Neural progenitor cell (in vitro differentiated cells): ENCODE measurements around the gene FAM131B. TPM values are rescaled to one million over a fixed set of nuclear protein-coding genes. Genes with fewer than 3 reads are reported as not detected.

Experiments
- DNase-seq: peaks from one replicate; pipeline ENCODE4 v3.0.0-alpha.2; 2016; ENCODE audit warnings: low spot score
- H2AFZ ChIP-seq: fragments of 200-600 bp; sonication (generic); replicated peaks from 2 replicates; pipeline ENCODE4 v1.6.1; 2016; ENCODE audit warnings: antibody characterized with exemption
- H3F3A ChIP-seq: fragments of 200-600 bp; sonication (generic); 2 replicates; pipeline ENCODE4 v1.6.1; 2016; ENCODE audit warnings: antibody characterized with exemption, low read depth
- H3K27ac ChIP-seq: fragments of 200-600 bp; sonication (generic); 2 replicates; pipeline ENCODE4 v1.5.1; 2016; ENCODE audit warnings: mild to moderate bottlenecking
- H3K27me3 ChIP-seq: fragments of 200-600 bp; sonication (generic); 2 replicates; pipeline ENCODE4 v1.6.1; 2016; ENCODE audit warnings: mild to moderate bottlenecking, moderate library complexity
- H3K36me3 ChIP-seq: fragments of 200-600 bp; sonication (generic); 2 replicates; pipeline ENCODE4 v1.5.1; 2016
- H3K4me1 ChIP-seq: fragments of 200-600 bp; sonication (generic); 2 replicates; pipeline ENCODE4 v1.6.1; 2016; ENCODE audit warnings: mixed run types
- H3K4me2 ChIP-seq: fragments of 200-600 bp; sonication (generic); 2 replicates; pipeline ENCODE4 v1.6.1; 2016
- H3K4me3 ChIP-seq: fragments of 200-600 bp; sonication (generic); 2 replicates; pipeline ENCODE4 v1.5.1; 2016
- H3K79me2 ChIP-seq: fragments of 200-600 bp; sonication (generic); 2 replicates; pipeline ENCODE4 v1.6.1; 2016; ENCODE audit warnings: low read depth
- H3K9ac ChIP-seq: fragments of 200-600 bp; sonication (generic); 2 replicates; pipeline ENCODE4 v1.6.1; 2016
- H3K9me3 ChIP-seq: fragments of 200-600 bp; sonication (generic); 2 replicates; pipeline ENCODE4 v1.5.1; 2016; ENCODE audit warnings: low read depth
- H4K20me1 ChIP-seq: fragments of 200-600 bp; sonication (generic); 2 replicates; pipeline ENCODE4 v1.6.1; 2016; ENCODE audit warnings: low read depth
- H3K27ac Mint-ChIP-seq: 3 replicates; pipeline ENCODE4 v1.8.0; 2021; ENCODE audit warnings: mixed read lengths
- H3K27me3 Mint-ChIP-seq: 2 replicates; pipeline ENCODE4 v1.8.0; 2022; ENCODE audit warnings: low read depth, mild to moderate bottlenecking, inconsistent platforms, moderate library complexity, mixed read lengths; ENCODE audit not compliant: insufficient read depth
- H3K36me3 Mint-ChIP-seq: 3 replicates; pipeline ENCODE4 v1.8.0; 2021; ENCODE audit warnings: mixed read lengths
- H3K4me1 Mint-ChIP-seq: 3 replicates; pipeline ENCODE4 v1.8.0; 2021; ENCODE audit warnings: mixed read lengths
- H3K4me3 Mint-ChIP-seq: 3 replicates; pipeline ENCODE4 v1.8.0; 2021; ENCODE audit warnings: mild to moderate bottlenecking, moderate library complexity, mixed read lengths
- H3K9me3 Mint-ChIP-seq: 3 replicates; pipeline ENCODE4 v1.8.0; 2020; ENCODE audit warnings: mixed read lengths
- CTCF ChIP-seq: fragments of 200-600 bp; sonication (generic); IDR thresholded peaks from 2 replicates; pipeline ENCODE4 v1.5.1; 2017; ENCODE audit warnings: antibody characterized with exemption, mild to moderate bottlenecking
- EZH2 ChIP-seq: fragments of 200-600 bp; sonication (generic); IDR thresholded peaks from 2 replicates; pipeline ENCODE4 v1.6.1; 2017; ENCODE audit warnings: antibody characterized with exemption, mild to moderate bottlenecking, moderate library complexity
- EZH2phosphoT487 ChIP-seq: fragments of 200-600 bp; sonication (generic); IDR thresholded peaks from 2 replicates; pipeline ENCODE4 v1.6.1; 2017; ENCODE audit warnings: antibody characterized with exemption
- total RNA-seq: library from RNA; depleted of rRNA; stranded (reverse); fragments of >200 nt; gene quantifications from 2 replicates; pipeline ENCODE4 v1.2.3, GENCODE V29; 2015; ENCODE audit warnings: low replicate concordance

The FAM131B gene
- total RNA-seq, 1 donor from 2014 or later, result 20.1 TPM

DNA sequence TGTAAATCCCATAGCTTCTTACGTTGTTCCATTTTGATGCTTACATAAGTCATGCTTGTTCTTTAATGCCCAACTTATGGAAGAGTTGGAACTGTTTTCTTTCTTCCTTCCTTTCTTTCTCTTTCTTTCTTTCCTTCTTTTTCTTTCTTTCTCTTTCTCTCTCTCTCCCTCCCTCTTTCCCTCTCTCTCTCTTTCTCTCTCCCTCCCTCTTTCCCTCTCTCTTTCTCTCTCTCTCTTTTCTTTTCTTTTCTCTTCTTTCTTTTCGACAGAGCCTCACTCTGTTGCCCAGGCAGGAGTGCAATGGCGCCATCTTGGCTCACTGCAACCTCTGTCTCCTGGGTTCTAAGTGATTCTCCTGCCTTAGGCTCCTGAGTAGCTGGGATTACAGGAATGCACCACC is 18.9 kb downstream of the FAM131B start:
- H3K9me3 Mint-ChIP-seq, result peaks cover 4% of the 10 kb centered on the region
- H3K27ac Mint-ChIP-seq, result no peak overlapping the region
- Histone ChIP-seq H2AFZ (no peak overlapping the region), H3K27me3 (peaks cover 31% of the 10 kb centered on the region), H3K27ac (no peak overlapping the region), H3K4me1 (peaks cover 4% of the 10 kb centered on the region), H4K20me1 (no peaks in the 10 kb centered on the region), H3K9me3 (no peaks in the 10 kb centered on the region), H3F3A (peaks cover 16% of the 10 kb centered on the region), H3K36me3 (no peaks in the 10 kb centered on the region), H3K79me2 (no peaks in the 10 kb centered on the region), H3K4me3 (no peak overlapping the region), H3K9ac (no peak overlapping the region), H3K4me2 (no peak overlapping the region)
- H3K4me1 Mint-ChIP-seq, result peaks cover 5% of the 10 kb centered on the region
- TF ChIP-seq EZH2phosphoT487 (no peak), EZH2 (no peak), CTCF (no peak)
- H3K36me3 Mint-ChIP-seq, result no peaks in the 10 kb centered on the region
- no peak for DNase-seq
- H3K4me3 Mint-ChIP-seq, result no peak overlapping the region
- peaks cover 15% of the 10 kb centered on the region for H3K27me3 Mint-ChIP-seq

- H3K27me3 Mint-ChIP-seq, result peaks cover 15% of the 10 kb centered on the region
- no peaks in the 10 kb centered on the region for H3K9me3 ChIP-seq
- peaks cover 4% of the 10 kb centered on the region for H3K4me1 ChIP-seq
- H3K4me1 Mint-ChIP-seq, result peaks cover 5% of the 10 kb centered on the region
- H2AFZ ChIP-seq, result no peak overlapping the region
- H3K36me3 Mint-ChIP-seq, result no peaks in the 10 kb centered on the region
- no peaks in the 10 kb centered on the region for H3K36me3 ChIP-seq
- H3F3A ChIP-seq, result peaks cover 16% of the 10 kb centered on the region
- H3K27ac ChIP-seq, result no peak overlapping the region
- no peak for TF ChIP-seq CTCF
- TF ChIP-seq EZH2, result no peak
- no peak for TF ChIP-seq EZH2phosphoT487
- no peak for DNase-seq
- H3K79me2 ChIP-seq, result no peaks in the 10 kb centered on the region
- H4K20me1 ChIP-seq, result no peaks in the 10 kb centered on the region
- peaks cover 22% of the 10 kb centered on the region for H3K27me3 ChIP-seq
- H3K9ac ChIP-seq, result no peak overlapping the region
- H3K4me3 Mint-ChIP-seq, result no peak overlapping the region
- peaks cover 1% of the 10 kb centered on the region for H3K9me3 Mint-ChIP-seq
- no peak overlapping the region for H3K4me2 ChIP-seq
- no peak overlapping the region for H3K27ac Mint-ChIP-seq
- no peak overlapping the region for H3K4me3 ChIP-seq
Observed at GRCh38 chr7:143341842-143342241, 20.7 kb downstream of the FAM131B start.

DNA sequence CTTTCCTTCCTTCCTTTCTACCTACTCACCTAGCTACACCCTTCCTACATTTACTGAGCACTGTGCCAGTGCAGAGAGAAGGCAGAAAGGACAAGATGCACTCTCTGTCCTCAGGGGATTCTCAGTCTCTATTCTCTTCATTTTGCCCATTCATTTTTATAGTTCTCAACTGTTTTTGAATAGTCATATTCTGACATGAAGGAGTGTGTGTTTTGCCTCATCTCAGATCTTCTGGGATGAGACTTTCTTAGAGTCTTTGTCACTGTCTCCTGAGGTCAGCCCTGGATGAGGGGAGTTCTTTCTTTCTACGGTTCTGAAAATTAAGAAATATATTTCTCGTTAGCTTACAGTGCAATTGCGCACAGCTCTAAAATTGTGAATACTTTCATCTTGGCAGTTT is 25.3 kb downstream of the FAM131B start:
- H3K79me2 ChIP-seq, result no peaks in the 10 kb centered on the region
- no peaks in the 10 kb centered on the region for H3F3A ChIP-seq
- H3K4me3 Mint-ChIP-seq, result no peak overlapping the region
- no peaks in the 10 kb centered on the region for H4K20me1 ChIP-seq
- no peak overlapping the region for H3K27ac ChIP-seq
- H3K9ac ChIP-seq, result no peak overlapping the region
- H3K4me1 Mint-ChIP-seq, result no peaks in the 10 kb centered on the region
- no peak for DNase-seq
- H3K9me3 Mint-ChIP-seq, result no peaks in the 10 kb centered on the region
- no peak for TF ChIP-seq EZH2phosphoT487
- no peak for TF ChIP-seq EZH2
- no peak for TF ChIP-seq CTCF
- H3K36me3 Mint-ChIP-seq, result no peaks in the 10 kb centered on the region
- H3K27ac Mint-ChIP-seq, result no peak overlapping the region
- no peak overlapping the region for H3K4me2 ChIP-seq
- no peaks in the 10 kb centered on the region for H3K27me3 Mint-ChIP-seq
- H3K9me3 ChIP-seq, result no peaks in the 10 kb centered on the region
- H3K36me3 ChIP-seq, result no peaks in the 10 kb centered on the region
- no peak overlapping the region for H2AFZ ChIP-seq
- no peaks in the 10 kb centered on the region for H3K4me1 ChIP-seq
- no peaks in the 10 kb centered on the region for H3K27me3 ChIP-seq
- no peak overlapping the region for H3K4me3 ChIP-seq
